Prostate gland (tissue), 2 donors: ENCODE measurements around the gene TMEM120B.

Experiments
- POLR2A ChIP-seq: fragments of 450-650 bp; IDR thresholded peaks from one replicate; pipeline ENCODE4 v1.6.1; 2016; ENCODE audit warnings: antibody characterized with exemption, mild to moderate bottlenecking
- POLR2AphosphoS5 ChIP-seq: sonication (generic); formaldehyde crosslinking; IDR thresholded peaks from one replicate; pipeline ENCODE4 v1.6.1; 2017; ENCODE audit warnings: antibody characterized with exemption
- TF ChIP-seq, protein P1 (sequence below), 4 experiments: fragments of 200-600 bp in 2 of 4; fragments of 450-650 bp in 2 of 4; sonication (generic) in 2 of 4; IDR thresholded peaks; 1 replicate in 3 of 4; 2 replicates in 1 of 4; pipeline ENCODE4 v1.5.1; 2016 to 2019; ENCODE audit warnings: antibody characterized with exemption in 4 of 4, mild to moderate bottlenecking in 2 of 4, moderate library complexity in 2 of 4

- TF ChIP-seq POLR2A (no peak), POLR2AphosphoS5 (no peak)
- TF ChIP-seq, protein P1, sequence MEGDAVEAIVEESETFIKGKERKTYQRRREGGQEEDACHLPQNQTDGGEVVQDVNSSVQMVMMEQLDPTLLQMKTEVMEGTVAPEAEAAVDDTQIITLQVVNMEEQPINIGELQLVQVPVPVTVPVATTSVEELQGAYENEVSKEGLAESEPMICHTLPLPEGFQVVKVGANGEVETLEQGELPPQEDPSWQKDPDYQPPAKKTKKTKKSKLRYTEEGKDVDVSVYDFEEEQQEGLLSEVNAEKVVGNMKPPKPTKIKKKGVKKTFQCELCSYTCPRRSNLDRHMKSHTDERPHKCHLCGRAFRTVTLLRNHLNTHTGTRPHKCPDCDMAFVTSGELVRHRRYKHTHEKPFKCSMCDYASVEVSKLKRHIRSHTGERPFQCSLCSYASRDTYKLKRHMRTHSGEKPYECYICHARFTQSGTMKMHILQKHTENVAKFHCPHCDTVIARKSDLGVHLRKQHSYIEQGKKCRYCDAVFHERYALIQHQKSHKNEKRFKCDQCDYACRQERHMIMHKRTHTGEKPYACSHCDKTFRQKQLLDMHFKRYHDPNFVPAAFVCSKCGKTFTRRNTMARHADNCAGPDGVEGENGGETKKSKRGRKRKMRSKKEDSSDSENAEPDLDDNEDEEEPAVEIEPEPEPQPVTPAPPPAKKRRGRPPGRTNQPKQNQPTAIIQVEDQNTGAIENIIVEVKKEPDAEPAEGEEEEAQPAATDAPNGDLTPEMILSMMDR (IDR thresholded peaks at IDR 0.05) = no peak
Measured at GRCh38 chr12:121688966-121689365, 23.6 kb upstream of the TMEM120B start.
